ENCODE results near the gene RNF215. TPM values are rescaled to one million over a fixed set of nuclear protein-coding genes. Genes with fewer than 3 reads are reported as not detected.

The RNF215 gene
- total RNA-seq, 1 donor from 2014 or later, result 24.5 TPM

DNA sequence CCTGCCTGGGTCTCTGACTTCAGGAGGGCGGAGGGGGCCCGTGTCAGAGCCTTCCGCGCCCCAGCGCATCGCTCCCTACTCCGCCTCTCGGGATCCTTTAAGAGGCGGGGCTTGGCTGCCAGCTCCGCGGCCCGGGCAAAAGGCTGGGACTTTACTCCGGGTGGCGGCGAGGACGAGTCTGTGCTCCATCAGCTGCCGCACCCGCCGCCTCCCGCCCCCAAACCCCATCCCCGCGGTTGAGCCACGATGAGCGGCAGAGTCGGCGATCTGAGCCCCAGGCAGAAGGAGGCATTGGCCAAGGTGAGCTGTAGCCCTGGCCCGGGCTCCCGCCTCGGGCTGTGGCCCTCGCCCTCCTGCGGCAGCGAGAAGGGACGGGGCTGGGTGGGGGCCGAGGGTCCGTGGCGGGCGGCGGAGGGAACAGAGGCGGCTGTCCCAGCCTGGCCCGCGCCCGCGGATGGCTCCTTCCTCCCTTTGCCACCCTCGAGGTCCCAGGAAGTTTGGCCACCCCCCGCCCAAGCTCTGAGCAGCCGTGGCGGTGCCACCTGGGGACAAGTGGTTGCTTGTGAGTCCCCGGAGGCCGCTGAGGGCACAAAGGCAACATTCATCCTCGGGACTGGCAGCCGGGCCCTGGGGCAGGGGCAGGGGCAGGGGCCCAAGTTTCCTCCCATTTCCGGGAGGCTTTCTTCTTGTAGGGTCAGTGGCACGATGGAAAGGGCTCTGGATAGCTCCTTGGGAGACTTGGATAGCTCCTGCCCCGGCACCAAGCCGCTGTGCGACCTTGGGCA, 9.9 kb upstream of the RNF215 start, which contains the start of gene SEC14L2:
Gene SEC14L2 (plus strand): TSS at position 148 of the 785 bp plus-strand sequence. CDS start 99 bp downstream, at position 247.
- Histone ChIP-seq H3K9ac (ENCODE audit: low read length) (peak within 1 kb of the TSS; percentile 84), H3K27ac (ENCODE audit: low read depth, low read length) (peak within 1 kb of the TSS; percentile 4), H2AFZ (ENCODE audit: low read depth, low read length) (peak within 1 kb of the TSS; percentile 78), H3K79me2 (ENCODE audit: insufficient read depth, low read length) (peaks cover 51% of the 10 kb centered on the region), H3K4me2 (ENCODE audit: low read length) (peak within 1 kb of the TSS; percentile 100), H3K27me3 (ENCODE audit: insufficient read depth, low read length) (no peaks in the 10 kb centered on the region), H3K9me3 (ENCODE audit: insufficient read depth, low read depth, low read length) (no peaks in the 10 kb centered on the region), H3K36me3 (ENCODE audit: insufficient read depth, low read length) (no peaks in the 10 kb centered on the region), H4K20me1 (ENCODE audit: insufficient read depth, low read length) (peaks cover 37% of the 10 kb centered on the region), H3K4me3 (ENCODE audit: insufficient read depth, low read depth, low read length) (peak within 1 kb of the TSS; percentile 87), H3K4me1 (ENCODE audit: insufficient read depth, low read length) (peaks cover 29% of the 10 kb centered on the region)
- Mint-ChIP-seq H3K27ac (ENCODE audit: unreplicated experiment) (no peak within 1 kb of the TSS), H3K9me3 (ENCODE audit: unreplicated experiment) (no peaks in the 10 kb centered on the region), H3K4me3 (ENCODE audit: unreplicated experiment) (peak within 1 kb of the TSS; percentile 87), H3K4me1 (ENCODE audit: low read depth, unreplicated experiment) (peaks cover 18% of the 10 kb centered on the region), H3K27me3 (ENCODE audit: low read depth, unreplicated experiment) (peaks cover 6% of the 10 kb centered on the region), H3K36me3 (ENCODE audit: low read depth, unreplicated experiment) (peaks cover 5% of the 10 kb centered on the region)
- DNase-seq (ENCODE audit: low read depth) (no peak), FAIRE-seq (no peak)
- TF ChIP-seq CTCF (IDR thresholded peaks at IDR 0.05; ENCODE audit: insufficient read depth, low read depth, low read length) (no peak), EZH2 (IDR thresholded peaks at IDR 0.05; ENCODE audit: insufficient read depth, low read length) (no peak)

DNA sequence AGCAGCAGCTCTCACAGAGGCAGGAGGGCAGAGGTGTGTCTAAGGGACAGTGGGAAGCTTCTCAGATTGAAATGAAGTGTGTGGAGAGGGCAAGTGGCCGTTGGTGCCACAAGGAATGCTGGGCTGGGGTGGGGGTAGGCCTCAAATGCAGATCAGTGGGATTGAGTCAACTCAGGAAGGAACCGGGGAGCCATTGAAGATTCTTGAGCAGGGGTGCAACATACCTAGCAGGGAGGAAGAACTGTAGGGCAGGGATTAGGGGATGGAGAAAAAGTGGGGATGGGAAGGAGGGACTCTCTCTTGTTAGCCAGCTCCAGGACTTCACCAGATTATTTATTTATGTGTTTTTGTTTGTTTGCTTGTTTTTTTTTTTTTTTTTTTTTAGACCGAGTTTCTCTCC, 6.7 kb upstream of the RNF215 start:
- no peak for TF ChIP-seq CTCF (IDR thresholded peaks at IDR 0.05; ENCODE audit: insufficient read depth, low read depth, low read length)
- FAIRE-seq (no peak), DNase-seq (ENCODE audit: low read depth) (no peak)
- Histone ChIP-seq H3K27ac (ENCODE audit: low read depth, low read length) (no peak overlapping the region), H3K27me3 (ENCODE audit: insufficient read depth, low read length) (no peaks in the 10 kb centered on the region), H3K4me1 (ENCODE audit: insufficient read depth, low read length) (peaks cover 34% of the 10 kb centered on the region), H3K9me3 (ENCODE audit: insufficient read depth, low read depth, low read length) (peaks cover 3% of the 10 kb centered on the region), H3K9ac (ENCODE audit: low read length) (no peak overlapping the region), H3K4me2 (ENCODE audit: low read length) (no peak overlapping the region), H3K4me3 (ENCODE audit: insufficient read depth, low read depth, low read length) (no peak overlapping the region), H3K79me2 (ENCODE audit: insufficient read depth, low read length) (peaks cover 30% of the 10 kb centered on the region), H4K20me1 (ENCODE audit: insufficient read depth, low read length) (peaks cover 17% of the 10 kb centered on the region), H2AFZ (ENCODE audit: low read depth, low read length) (no peak overlapping the region), H3K36me3 (ENCODE audit: insufficient read depth, low read length) (no peaks in the 10 kb centered on the region)
- H3K36me3 Mint-ChIP-seq (ENCODE audit: low read depth, unreplicated experiment), result no peaks in the 10 kb centered on the region
- H3K27ac Mint-ChIP-seq (ENCODE audit: unreplicated experiment), result no peak overlapping the region
- peaks cover 17% of the 10 kb centered on the region for H3K4me1 Mint-ChIP-seq (ENCODE audit: low read depth, unreplicated experiment)
- H3K27me3 Mint-ChIP-seq (ENCODE audit: low read depth, unreplicated experiment), result peaks cover 6% of the 10 kb centered on the region
- H3K9me3 Mint-ChIP-seq (ENCODE audit: unreplicated experiment), result peaks cover 5% of the 10 kb centered on the region
- no peak overlapping the region for H3K4me3 Mint-ChIP-seq (ENCODE audit: unreplicated experiment)

DNA sequence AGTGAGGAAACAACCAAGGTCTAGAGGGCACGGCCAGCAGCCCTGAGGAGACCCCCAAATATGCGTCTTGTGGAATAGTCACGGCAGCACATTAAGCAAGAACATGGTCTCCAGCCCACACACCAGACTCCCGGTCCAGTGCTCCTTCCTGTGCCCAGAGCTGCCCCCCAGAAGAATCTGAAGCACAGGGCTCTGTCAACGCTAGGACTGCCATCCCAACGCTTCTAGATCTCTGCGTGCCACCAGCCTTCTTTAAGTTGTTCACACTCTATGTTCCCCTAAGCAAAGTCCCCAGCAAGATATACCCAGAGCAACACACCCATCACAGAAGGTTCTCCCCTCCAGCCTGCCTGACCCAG, 6.1 kb upstream of the RNF215 start:
- H3K27me3 ChIP-seq (ENCODE audit: insufficient read depth, low read length), result no peaks in the 10 kb centered on the region
- no peak for DNase-seq (ENCODE audit: low read depth)
- H3K4me3 ChIP-seq (ENCODE audit: insufficient read depth, low read depth, low read length), result no peak overlapping the region
- peaks cover 24% of the 10 kb centered on the region for H3K79me2 ChIP-seq (ENCODE audit: insufficient read depth, low read length)
- TF ChIP-seq CTCF (IDR thresholded peaks at IDR 0.05; ENCODE audit: insufficient read depth, low read depth, low read length) (no peak), EZH2 (IDR thresholded peaks at IDR 0.05; ENCODE audit: insufficient read depth, low read length) (no peak)
- H3K9me3 ChIP-seq (ENCODE audit: insufficient read depth, low read depth, low read length), result peaks cover 3% of the 10 kb centered on the region
- no peak overlapping the region for H3K4me2 ChIP-seq (ENCODE audit: low read length)
- no peak overlapping the region for H3K9ac ChIP-seq (ENCODE audit: low read length)
- no peak overlapping the region for H2AFZ ChIP-seq (ENCODE audit: low read depth, low read length)
- FAIRE-seq, result no peak
- Mint-ChIP-seq H3K36me3 (ENCODE audit: low read depth, unreplicated experiment) (no peaks in the 10 kb centered on the region), H3K4me3 (ENCODE audit: unreplicated experiment) (no peak overlapping the region), H3K4me1 (ENCODE audit: low read depth, unreplicated experiment) (peaks cover 17% of the 10 kb centered on the region), H3K9me3 (ENCODE audit: unreplicated experiment) (peaks cover 5% of the 10 kb centered on the region), H3K27me3 (ENCODE audit: low read depth, unreplicated experiment) (peaks cover 6% of the 10 kb centered on the region), H3K27ac (ENCODE audit: unreplicated experiment) (no peak overlapping the region)
- peaks cover 11% of the 10 kb centered on the region for H4K20me1 ChIP-seq (ENCODE audit: insufficient read depth, low read length)
- no peak overlapping the region for H3K27ac ChIP-seq (ENCODE audit: low read depth, low read length)
- H3K4me1 ChIP-seq (ENCODE audit: insufficient read depth, low read length), result peaks cover 29% of the 10 kb centered on the region
- H3K36me3 ChIP-seq (ENCODE audit: insufficient read depth, low read length), result no peaks in the 10 kb centered on the region
